BE2C (cell line): ENCODE data around the gene DPM3.

Source experiments
- DNase-seq: peaks from one replicate; pipeline ENCODE4 v3.0.0-alpha.2; 2020
- H3K27me3 ChIP-seq: fragments of 250-450 bp; sonication (Bioruptor Pico); 2 replicates; pipeline ENCODE4 v1.5.1; 2020; ENCODE audit warnings: mild to moderate bottlenecking
- H3K36me3 ChIP-seq: fragments of 250-450 bp; sonication (Bioruptor Pico); 2 replicates; pipeline ENCODE4 v1.5.1; 2020; ENCODE audit warnings: mild to moderate bottlenecking
- H3K4me1 ChIP-seq: fragments of 250-450 bp; sonication (Bioruptor Pico); 2 replicates; pipeline ENCODE4 v1.5.1; 2020
- H3K4me3 ChIP-seq: 2 replicates; pipeline ENCODE4 v1.5.1; 2011; ENCODE audit warnings: low read depth, low read length
- H3K9me3 ChIP-seq: fragments of 250-450 bp; sonication (Bioruptor Pico); 2 replicates; pipeline ENCODE4 v1.5.1; 2020
- TF ChIP-seq, protein P1 (sequence below): IDR thresholded peaks from 2 replicates; pipeline ENCODE4 v1.5.1; 2012; ENCODE audit warnings: mild to moderate bottlenecking, low read depth, low read length

DPM3 gene

DNA sequence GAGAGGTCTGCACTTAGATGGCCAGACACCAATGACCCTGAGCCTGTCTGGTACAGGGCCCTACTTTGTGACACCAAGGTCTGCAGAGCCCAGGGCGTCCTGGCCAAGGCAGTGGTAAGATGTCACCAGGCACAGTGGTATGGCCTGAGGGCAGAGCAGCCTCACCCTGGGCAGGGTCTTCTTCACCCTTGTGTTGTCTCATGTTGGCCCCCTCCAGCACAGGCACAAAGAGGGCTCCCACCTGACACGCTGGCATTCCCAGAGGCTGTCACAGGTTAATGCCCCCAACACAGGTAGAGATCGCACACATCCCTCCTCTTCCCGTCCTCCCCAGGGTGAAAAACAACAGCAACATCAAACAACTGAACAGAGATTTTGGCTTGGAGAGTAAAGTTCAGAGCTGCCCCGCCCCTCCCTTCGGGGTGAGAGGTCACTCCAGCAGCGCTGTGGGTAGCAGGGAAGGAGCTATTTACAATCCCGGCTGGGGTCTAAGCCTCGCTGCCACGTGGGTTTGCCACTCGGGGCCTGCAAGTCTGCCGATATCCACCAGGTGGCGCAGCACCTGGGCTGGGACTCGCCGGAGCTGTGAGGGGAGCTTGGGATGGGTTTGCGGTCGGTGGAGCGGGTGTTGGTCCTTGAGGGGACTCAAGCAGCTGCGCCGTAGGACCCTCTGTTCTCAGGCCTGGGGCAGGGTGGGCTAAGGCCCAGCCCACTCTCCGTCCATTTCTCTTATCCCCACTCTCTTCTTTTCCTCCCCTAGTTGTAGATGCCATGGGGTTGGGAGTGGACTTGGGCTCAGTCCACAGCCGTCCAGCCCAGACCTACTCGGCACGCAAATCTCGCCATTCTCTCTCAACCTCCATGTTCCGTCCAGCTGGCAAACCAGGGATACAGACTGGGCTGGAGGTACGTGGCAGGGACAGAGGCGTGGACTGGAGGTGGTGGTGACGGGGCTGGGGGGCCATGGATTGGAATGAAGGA is 49.0 kb downstream of the DPM3 start:
- H3K4me1 ChIP-seq = peaks cover 17% of the 10 kb centered on the region
- DNase-seq = peak; percentile 91
- no peaks in the 10 kb centered on the region for H3K9me3 ChIP-seq
- peak overlapping the region; percentile 27 for H3K4me3 ChIP-seq
- TF ChIP-seq, protein P1, sequence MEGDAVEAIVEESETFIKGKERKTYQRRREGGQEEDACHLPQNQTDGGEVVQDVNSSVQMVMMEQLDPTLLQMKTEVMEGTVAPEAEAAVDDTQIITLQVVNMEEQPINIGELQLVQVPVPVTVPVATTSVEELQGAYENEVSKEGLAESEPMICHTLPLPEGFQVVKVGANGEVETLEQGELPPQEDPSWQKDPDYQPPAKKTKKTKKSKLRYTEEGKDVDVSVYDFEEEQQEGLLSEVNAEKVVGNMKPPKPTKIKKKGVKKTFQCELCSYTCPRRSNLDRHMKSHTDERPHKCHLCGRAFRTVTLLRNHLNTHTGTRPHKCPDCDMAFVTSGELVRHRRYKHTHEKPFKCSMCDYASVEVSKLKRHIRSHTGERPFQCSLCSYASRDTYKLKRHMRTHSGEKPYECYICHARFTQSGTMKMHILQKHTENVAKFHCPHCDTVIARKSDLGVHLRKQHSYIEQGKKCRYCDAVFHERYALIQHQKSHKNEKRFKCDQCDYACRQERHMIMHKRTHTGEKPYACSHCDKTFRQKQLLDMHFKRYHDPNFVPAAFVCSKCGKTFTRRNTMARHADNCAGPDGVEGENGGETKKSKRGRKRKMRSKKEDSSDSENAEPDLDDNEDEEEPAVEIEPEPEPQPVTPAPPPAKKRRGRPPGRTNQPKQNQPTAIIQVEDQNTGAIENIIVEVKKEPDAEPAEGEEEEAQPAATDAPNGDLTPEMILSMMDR = peak; percentile 96
- H3K27me3 ChIP-seq = no peaks in the 10 kb centered on the region; the same call in 1 of the 2 replicates
- no peaks in the 10 kb centered on the region for H3K36me3 ChIP-seq
